NCI-H187 (cell line): ENCODE data around the gene SOX1.

Experiments used
- DNase-seq, 2 experiments: peaks; one replicate each; lab custom pipeline; 2025; lab: John Stamatoyannopoulos, UW

SOX1 gene

GRCh38 chr13:112058941-112059340, 8.0 kb upstream of the SOX1 start:
- DNase-seq, result no peak

GRCh38 chr13:112059457-112060281, 7.3 kb upstream of the SOX1 start:
- DNase-seq, result no peak

- DNase-seq, result no peak
Observed at GRCh38 chr13:112060282-112060830, 6.6 kb upstream of the SOX1 start.

- DNase-seq, result no peak
Observed at GRCh38 chr13:112060899-112061366, 6.0 kb upstream of the SOX1 start.

- no peak for DNase-seq
Observed at GRCh38 chr13:112061367-112062061, 5.4 kb upstream of the SOX1 start.

GRCh38 chr13:112062072-112062567, 4.8 kb upstream of the SOX1 start:
- no peak for DNase-seq

- no peak for DNase-seq
Observed at GRCh38 chr13:112062571-112063570, 4.1 kb upstream of the SOX1 start.

- no peak for DNase-seq
Observed at GRCh38 chr13:112063807-112064206, 3.1 kb upstream of the SOX1 start.

- DNase-seq, result peak; percentile 35 to 51
Observed at GRCh38 chr13:112064222-112064621, 2.7 kb upstream of the SOX1 start.

GRCh38 chr13:112065521-112065866, 1.5 kb upstream of the SOX1 start:
- DNase-seq, result no peak

- no peak for DNase-seq
Observed at GRCh38 chr13:112065867-112066623, 904 bp upstream of the SOX1 start.

GRCh38 chr13:112066624-112067004, 335 bp upstream of the SOX1 start:
- DNase-seq, result peak; percentile 97 to 99

GRCh38 chr13:112067871-112068539, 1.1 kb downstream of the SOX1 start:
- DNase-seq, result peak in 1 of 2 experiments; percentile 65

- no peak for DNase-seq
Observed at GRCh38 chr13:112068540-112069060, 1.7 kb downstream of the SOX1 start.

GRCh38 chr13:112069061-112069844, 2.3 kb downstream of the SOX1 start:
- no peak for DNase-seq

GRCh38 chr13:112069845-112070251, 2.9 kb downstream of the SOX1 start:
- DNase-seq, result no peak

GRCh38 chr13:112071102-112071722, 4.3 kb downstream of the SOX1 start:
- DNase-seq, result no peak

GRCh38 chr13:112071723-112072533, 5.0 kb downstream of the SOX1 start:
- DNase-seq, result no peak
